A549 (cell line): ENCODE data around the gene VENTX. TPM values are rescaled to one million over a fixed set of nuclear protein-coding genes. Genes with fewer than 3 reads are reported as not detected.

Source experiments
- ATAC-seq, 2 experiments: fragments of 200-7000 bp in 1 of 2; fragments of >200 bp in 1 of 2; cut with Nextera tagmentation in 1 of 2; cut with Tn5 transposase in 1 of 2; 3 replicates each; pipeline versions ENCODE4 v1.8.0 to v1.9.1; 2018 to 2020; ENCODE audit warnings: mild to moderate bottlenecking in 1 of 2, moderate library complexity in 1 of 2
- CTCF ChIA-PET: fragments of 300-600 bp; sonication (Branson Sonifier 250); formaldehyde crosslinking; extraction: SDS; loops from one replicate; lab custom pipeline; 2021; ENCODE audit warnings: antibody characterized with exemption, inconsistent platforms; lab: Yijun Ruan, JAX
- POLR2A ChIA-PET: fragments of 350-600 bp; formaldehyde crosslinking; extraction: SDS; loops from one replicate; lab custom pipeline; 2021; ENCODE audit warnings: antibody characterized with exemption, inconsistent platforms; lab: Yijun Ruan, JAX
- DNase-seq, 2 experiments: peaks; one replicate each; pipeline versions ENCODE4 v3.0.0 to v3.0.0-alpha.2; 2011 to 2016; ENCODE audit warnings: low read depth in 1 of 2, low spot score in 1 of 2
- FAIRE-seq: peaks from 2 replicates; lab custom pipeline; 2011; peaks lifted over from hg19 to GRCh38; lab: Jason Lieb, UNC
- H3K27ac ChIP-seq, 2 experiments: fragments of >200 bp; sonication (Bioruptor Twin); formaldehyde crosslinking; 3 replicates each; pipeline ENCODE4 v1.5.1; 2016 to 2017
- H3K4me1 ChIP-seq: fragments of >200 bp; sonication (Bioruptor Twin); formaldehyde crosslinking; 3 replicates; pipeline ENCODE4 v1.6.1; 2016
- H3K4me2 ChIP-seq: fragments of >200 bp; sonication (Bioruptor Twin); formaldehyde crosslinking; 3 replicates; pipeline ENCODE4 v1.6.1; 2016
- H3K4me3 ChIP-seq: fragments of >200 bp; sonication (Bioruptor Twin); formaldehyde crosslinking; 3 replicates; pipeline ENCODE4 v1.5.1; 2016
- H3K9me3 ChIP-seq: fragments of >200 bp; sonication (Bioruptor Twin); formaldehyde crosslinking; 3 replicates; pipeline ENCODE4 v1.6.1; 2016
- ATOH8 ChIP-seq: fragments of 250-450 bp; sonication (Bioruptor Pico); IDR thresholded peaks from 2 replicates; pipeline ENCODE4 v1.5.0; 2020; ENCODE audit warnings: low read depth, mild to moderate bottlenecking, moderate library complexity
- CEBPB ChIP-seq, 2 experiments: fragments of >200 bp in 1 of 2; sonication (Bioruptor Twin) in 1 of 2; formaldehyde crosslinking in 1 of 2; IDR thresholded peaks; 2 replicates each; pipeline ENCODE4 v1.6.1; 2012 to 2016
- CHD4 ChIP-seq: fragments of 200-600 bp; sonication (generic); IDR thresholded peaks from 2 replicates; pipeline ENCODE4 v1.6.1; 2016; ENCODE audit warnings: antibody characterized with exemption, mild to moderate bottlenecking, borderline replicate concordance
- CTCF ChIP-seq: fragments of >200 bp; sonication (Bioruptor Twin); formaldehyde crosslinking; IDR thresholded peaks from 3 replicates; pipeline ENCODE4 v1.5.1; 2016
- E2F6 ChIP-seq: IDR thresholded peaks from 2 replicates; pipeline ENCODE4 v1.6.1; 2012; ENCODE audit warnings: low read depth, borderline replicate concordance
- EHF ChIP-seq: fragments of 250-450 bp; sonication (Bioruptor Pico); IDR thresholded peaks from 2 replicates; pipeline ENCODE4 v1.5.0; 2020; ENCODE audit warnings: mild to moderate bottlenecking
- EP300 ChIP-seq, 2 experiments: fragments of >200 bp; sonication (Bioruptor Twin); formaldehyde crosslinking; IDR thresholded peaks; 2 replicates in 1 of 2; 3 replicates in 1 of 2; pipeline ENCODE4 v1.6.1; 2016 to 2017
- ESRRA ChIP-seq: fragments of 150-350 bp; IDR thresholded peaks from 2 replicates; pipeline ENCODE4 v1.6.1; 2014; ENCODE audit warnings: mild to moderate bottlenecking, low read length, borderline replicate concordance
- FOXS1 ChIP-seq: fragments of 250-450 bp; sonication (Bioruptor Pico); IDR thresholded peaks from 2 replicates; pipeline ENCODE4 v1.5.0; 2020; ENCODE audit warnings: mild to moderate bottlenecking, moderate library complexity
- HDAC2 ChIP-seq: fragments of 200-600 bp; sonication (generic); IDR thresholded peaks from 2 replicates; pipeline ENCODE4 v1.6.1; 2016
- HES2 ChIP-seq: fragments of >200 bp; sonication (Bioruptor Twin); formaldehyde crosslinking; IDR thresholded peaks from 2 replicates; pipeline ENCODE4 v1.6.1; 2016
- HOXB13 ChIP-seq: fragments of 250-450 bp; sonication (Bioruptor Pico); IDR thresholded peaks from 2 replicates; pipeline ENCODE4 v1.5.0; 2020; ENCODE audit warnings: low read depth, mild to moderate bottlenecking, moderate library complexity
- KDM1A ChIP-seq: fragments of 200-600 bp; sonication (generic); IDR thresholded peaks from 2 replicates; pipeline ENCODE4 v1.6.1; 2016; ENCODE audit warnings: low read depth, mild to moderate bottlenecking
- MYC ChIP-seq: IDR thresholded peaks from 2 replicates; pipeline ENCODE4 v1.6.1; 2012; ENCODE audit warnings: mild to moderate bottlenecking, inconsistent platforms, low read length, improper control_type of control experiment, borderline replicate concordance
- NR3C1 ChIP-seq: fragments of >200 bp; sonication (Bioruptor Twin); formaldehyde crosslinking; IDR thresholded peaks from 3 replicates; pipeline ENCODE4 v1.6.1; 2017
- PBX3 ChIP-seq: IDR thresholded peaks from 2 replicates; pipeline ENCODE4 v1.6.1; 2012
- PHF8 ChIP-seq: fragments of 200-600 bp; sonication (generic); IDR thresholded peaks from 2 replicates; pipeline ENCODE4 v1.6.1; 2016; ENCODE audit warnings: low read depth, mild to moderate bottlenecking, antibody characterized with exemption, moderate library complexity, borderline replicate concordance
- POLR2A ChIP-seq: IDR thresholded peaks from 2 replicates; pipeline ENCODE4 v1.6.1; 2012; ENCODE audit warnings: mild to moderate bottlenecking, low read length
- POLR2AphosphoS2 ChIP-seq: conservative IDR thresholded peaks from 2 replicates; pipeline ENCODE4 v1.6.1; 2012; ENCODE audit warnings: low read length, improper control_type of control experiment, inconsistent platforms
- RAD21 ChIP-seq, 2 experiments: fragments of >200 bp in 1 of 2; sonication (Bioruptor Twin) in 1 of 2; formaldehyde crosslinking in 1 of 2; IDR thresholded peaks in 1 of 2; conservative IDR thresholded peaks in 1 of 2; 2 replicates in 1 of 2; 3 replicates in 1 of 2; pipeline ENCODE4 v1.6.1; 2012 to 2018; ENCODE audit warnings: inconsistent platforms in 1 of 2
- SREBF2 ChIP-seq: fragments of 450-650 bp; IDR thresholded peaks from 2 replicates; pipeline ENCODE4 v1.6.1; 2014; ENCODE audit warnings: mild to moderate bottlenecking, moderate library complexity
- USF2 ChIP-seq: fragments of 450-650 bp; IDR thresholded peaks from 2 replicates; pipeline ENCODE4 v1.6.1; 2014; ENCODE audit warnings: antibody characterized with exemption
- WGBS: methylation state at CpG from one replicate; pipeline ENCODE4 v1.1.6; 2017; ENCODE audit errors: missing lambda C conversion rate; 5-methylcytosine and 5-hydroxymethylcytosine counted together
- polyA plus RNA-seq, 4 experiments: library from polyadenylated mRNA; depleted of rRNA in 3 of 4; stranded (reverse); fragments of >200 nt; fragmentation: RNase III in 1 of 4; extraction: RNeasy Plus Mini Kit Qiagen cat#74134 plus additional on column Dnase treatment in 1 of 4; gene quantifications; 2 replicates in 3 of 4; 3 replicates in 1 of 4; pipeline ENCODE4 v1.2.3, GENCODE V29; 2011 to 2017

The VENTX gene
- polyA plus RNA-seq, 2 of the 4 experiments (the other 2 are of a cell fraction): not detected

GRCh38 chr10:133199488-133199885 lies 38.2 kb upstream of the VENTX start (continued):
- TF ChIP-seq EP300 (IDR thresholded peaks at IDR 0.05): no peak
- no peak for TF ChIP-seq CTCF
- TF ChIP-seq HES2: no peak
- no peak for TF ChIP-seq KDM1A
- no peak for TF ChIP-seq E2F6
- no peak for TF ChIP-seq HDAC2

- no peak; a peak in 1 of 6 replicates for ATAC-seq
- CTCF ChIA-PET: no interaction called here
- WGBS: 35% methylated on average over 7 of the region's 38 CpGs
Measured at GRCh38 chr10:133199992-133200611, 37.6 kb upstream of the VENTX start.

GRCh38 chr10:133200621-133201031 lies 37.0 kb upstream of the VENTX start:
- CTCF ChIA-PET: no interaction called here
- no peak overlapping the region for H3K4me3 ChIP-seq
- no peak for FAIRE-seq
- no peaks in the 10 kb centered on the region for H3K4me1 ChIP-seq
- DNase-seq: no peak
- no peaks in the 10 kb centered on the region for H3K9me3 ChIP-seq
- ATAC-seq: no peak
- POLR2A ChIA-PET: no interaction called here
- no peak overlapping the region for H3K27ac ChIP-seq
- 63% methylated on average over 7 of the region's 15 CpGs for WGBS
- TF ChIP-seq NR3C1 (no peak), PHF8 (no peak), POLR2AphosphoS2 (no peak), PBX3 (no peak), EP300 (IDR thresholded peaks at IDR 0.05) (no peak), HOXB13 (CRISPR knock-in tag) (no peak), CEBPB (IDR thresholded peaks at IDR 0.05) (no peak), POLR2A (no peak), CHD4 (no peak), ATOH8 (CRISPR knock-in tag) (no peak)
- no peak overlapping the region for H3K4me2 ChIP-seq

More at GRCh38 chr10:133199992-133200611, 37.6 kb upstream of the VENTX start:
- H3K9me3 ChIP-seq: no peaks in the 10 kb centered on the region
- FAIRE-seq (no peak), DNase-seq (no peak)
- no peaks in the 10 kb centered on the region for H3K4me1 ChIP-seq
- POLR2A ChIA-PET: no interaction called here
- H3K4me3 ChIP-seq: no peak overlapping the region
- TF ChIP-seq KDM1A: no peak
- no peak for TF ChIP-seq SREBF2
- no peak for TF ChIP-seq HES2
- no peak for TF ChIP-seq MYC
- no peak for TF ChIP-seq FOXS1 (CRISPR knock-in tag)
- TF ChIP-seq ESRRA: no peak
- TF ChIP-seq RAD21 (conservative IDR thresholded peaks at IDR 0.05 in 1 of 2, IDR thresholded peaks at IDR 0.05 in 1 of 2): no peak
- TF ChIP-seq EHF (CRISPR knock-in tag): no peak
- TF ChIP-seq USF2: no peak
- H3K27ac ChIP-seq: no peak overlapping the region
- H3K4me2 ChIP-seq: no peak overlapping the region
